HUES6 (cell line): Measurements from ENCODE around the gene ENTHD1.
"Not testable (repeated sequence)": the region's sequence is repeated elsewhere in the genome, so short reads cannot be mapped to it uniquely, and the experiment has no call there.

Source experiments
- H3K27ac ChIP-seq: 2 replicates; pipeline ENCODE4 v1.7.0; 2013; ENCODE audit warnings: low read depth, mild to moderate bottlenecking, low read length, inconsistent platforms
- H3K27me3 ChIP-seq: 2 replicates; pipeline ENCODE4 v1.6.1; 2013; ENCODE audit warnings: low read length; ENCODE audit not compliant: control insufficient read depth, insufficient read depth
- H3K36me3 ChIP-seq: 2 replicates; pipeline ENCODE4 v1.6.1; 2013; ENCODE audit warnings: low read length; ENCODE audit not compliant: control insufficient read depth, insufficient read depth
- H3K4me1 ChIP-seq: 2 replicates; pipeline ENCODE4 v1.6.1; 2013; ENCODE audit warnings: low read length; ENCODE audit not compliant: control insufficient read depth, insufficient read depth
- H3K4me3 ChIP-seq: 2 replicates; pipeline ENCODE4 v1.5.1; 2013; ENCODE audit warnings: low read depth, low read length
- H3K9ac ChIP-seq: one replicate; pipeline ENCODE4 v1.6.1; 2013; ENCODE audit warnings: mild to moderate bottlenecking, low read length
- H3K9me3 ChIP-seq: 2 replicates; pipeline ENCODE4 v1.6.1; 2013; ENCODE audit warnings: low read depth, low read length; ENCODE audit not compliant: control insufficient read depth, insufficient read depth

The ENTHD1 gene

DNA sequence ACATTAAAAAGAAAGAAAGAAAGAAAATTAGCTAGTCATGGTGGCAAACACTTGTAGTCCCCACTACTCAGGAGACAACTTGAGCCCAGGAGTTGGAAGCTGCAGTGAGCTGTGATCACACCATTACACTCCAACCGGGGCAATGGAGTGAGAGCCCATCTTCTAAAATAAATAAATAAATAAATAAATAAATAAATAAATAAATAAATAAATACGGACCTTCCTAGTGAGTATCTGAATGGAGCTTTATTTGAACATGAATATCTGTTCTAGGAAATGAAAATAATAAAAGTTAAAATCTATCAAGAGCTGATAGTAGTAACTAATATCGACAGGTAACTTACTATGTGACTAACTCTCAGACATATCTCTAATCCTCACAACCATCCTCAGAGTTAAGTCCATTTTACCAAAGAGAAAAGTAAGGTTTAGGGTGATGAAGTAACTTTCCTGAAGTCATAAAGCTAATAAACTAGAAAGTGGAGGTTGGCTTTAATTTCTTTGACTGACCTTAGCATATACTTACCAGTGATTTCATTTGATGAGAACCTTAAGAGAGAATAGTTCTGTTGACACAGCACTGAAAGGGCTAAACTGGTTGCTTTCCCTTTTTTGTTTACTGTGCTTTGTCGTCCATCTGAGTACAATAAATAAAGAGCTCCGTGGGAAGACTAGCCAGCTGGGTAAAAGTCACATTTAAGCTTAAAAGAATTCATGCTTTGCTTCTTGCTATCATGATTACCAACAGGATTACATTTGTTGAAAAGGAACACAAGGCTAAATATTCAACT lies 22.4 kb downstream of the ENTHD1 start:
- no peak overlapping the region for H3K27ac ChIP-seq
- H3K36me3 ChIP-seq, result no peaks in the 10 kb centered on the region
- no peak overlapping the region for H3K4me3 ChIP-seq
- no peaks in the 10 kb centered on the region for H3K27me3 ChIP-seq
- no peaks in the 10 kb centered on the region for H3K9me3 ChIP-seq
- no peaks in the 10 kb centered on the region for H3K4me1 ChIP-seq
- H3K9ac ChIP-seq, result no peak overlapping the region

DNA sequence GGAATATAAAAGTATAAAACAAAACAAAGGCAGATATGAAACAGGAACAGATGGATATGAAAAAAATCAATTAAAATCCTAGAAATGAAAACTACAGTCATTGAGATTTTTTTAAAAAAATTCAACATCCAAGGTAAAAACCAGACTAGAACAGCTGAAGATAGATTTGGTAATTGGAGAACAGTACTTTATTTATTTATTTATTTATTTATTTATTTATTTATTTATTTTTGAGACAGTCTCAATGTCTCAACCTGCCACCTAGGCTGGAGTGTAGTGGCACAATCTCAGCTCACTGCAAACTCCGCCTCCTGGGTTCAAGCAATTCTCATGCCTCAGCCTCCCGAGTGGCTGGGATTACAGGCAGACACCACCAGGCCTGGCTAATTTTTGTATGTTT lies 23.8 kb downstream of the ENTHD1 start:
- H3K27ac ChIP-seq, H3K9ac ChIP-seq, H3K4me1 ChIP-seq, H3K27me3 ChIP-seq, H3K9me3 ChIP-seq, H3K4me3 ChIP-seq, H3K36me3 ChIP-seq: not testable (repeated sequence)

DNA sequence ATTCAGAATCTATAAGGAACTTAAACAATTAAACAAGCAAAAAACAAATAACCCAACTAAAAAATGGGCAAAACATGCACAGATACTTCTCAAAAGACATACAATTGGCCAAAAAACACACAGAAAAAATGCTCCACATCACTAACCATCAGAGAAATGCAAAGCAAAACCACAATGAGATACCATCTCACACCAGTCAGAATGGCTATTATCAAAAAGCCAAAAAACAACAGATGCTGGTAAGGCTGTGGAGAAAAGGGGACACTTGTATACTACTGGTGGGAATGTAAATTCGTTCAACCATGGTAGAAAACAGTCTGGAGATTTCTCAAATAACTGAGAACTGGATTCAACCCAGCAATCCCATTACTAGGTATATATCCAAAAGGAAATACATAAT lies 24.8 kb downstream of the ENTHD1 start:
- Histone ChIP-seq H3K4me1 (no peaks in the 10 kb centered on the region), H3K27me3 (no peaks in the 10 kb centered on the region; the same call in 1 of the 2 replicates), H3K9me3 (no peaks in the 10 kb centered on the region), H3K36me3 (no peaks in the 10 kb centered on the region), H3K9ac (no peak overlapping the region), H3K4me3 (no peak overlapping the region), H3K27ac (no peak overlapping the region)

- H3K9ac ChIP-seq, result no peak overlapping the region
- no peaks in the 10 kb centered on the region for H3K4me1 ChIP-seq
- H3K4me3 ChIP-seq, result no peak overlapping the region
- H3K9me3 ChIP-seq, result no peaks in the 10 kb centered on the region
- H3K36me3 ChIP-seq, result no peaks in the 10 kb centered on the region
- no peaks in the 10 kb centered on the region for H3K27me3 ChIP-seq
- H3K27ac ChIP-seq, result no peak overlapping the region
Observed at GRCh38 chr22:39859903-39860588, 33.5 kb downstream of the ENTHD1 start.

GRCh38 chr22:39856588-39856987 lies 37.0 kb downstream of the ENTHD1 start:
- Histone ChIP-seq H3K36me3 (no peaks in the 10 kb centered on the region), H3K27ac (no peak overlapping the region), H3K4me3 (no peak overlapping the region), H3K4me1 (no peaks in the 10 kb centered on the region), H3K27me3 (no peaks in the 10 kb centered on the region), H3K9me3 (no peaks in the 10 kb centered on the region), H3K9ac (no peak overlapping the region)

- Histone ChIP-seq H3K4me1 (no peaks in the 10 kb centered on the region), H3K27ac (no peak overlapping the region), H3K9ac (no peak overlapping the region), H3K9me3 (no peaks in the 10 kb centered on the region), H3K27me3 (no peaks in the 10 kb centered on the region), H3K36me3 (no peaks in the 10 kb centered on the region), H3K4me3 (no peak overlapping the region)
Observed at GRCh38 chr22:39852799-39853198, 40.8 kb downstream of the ENTHD1 start.

DNA sequence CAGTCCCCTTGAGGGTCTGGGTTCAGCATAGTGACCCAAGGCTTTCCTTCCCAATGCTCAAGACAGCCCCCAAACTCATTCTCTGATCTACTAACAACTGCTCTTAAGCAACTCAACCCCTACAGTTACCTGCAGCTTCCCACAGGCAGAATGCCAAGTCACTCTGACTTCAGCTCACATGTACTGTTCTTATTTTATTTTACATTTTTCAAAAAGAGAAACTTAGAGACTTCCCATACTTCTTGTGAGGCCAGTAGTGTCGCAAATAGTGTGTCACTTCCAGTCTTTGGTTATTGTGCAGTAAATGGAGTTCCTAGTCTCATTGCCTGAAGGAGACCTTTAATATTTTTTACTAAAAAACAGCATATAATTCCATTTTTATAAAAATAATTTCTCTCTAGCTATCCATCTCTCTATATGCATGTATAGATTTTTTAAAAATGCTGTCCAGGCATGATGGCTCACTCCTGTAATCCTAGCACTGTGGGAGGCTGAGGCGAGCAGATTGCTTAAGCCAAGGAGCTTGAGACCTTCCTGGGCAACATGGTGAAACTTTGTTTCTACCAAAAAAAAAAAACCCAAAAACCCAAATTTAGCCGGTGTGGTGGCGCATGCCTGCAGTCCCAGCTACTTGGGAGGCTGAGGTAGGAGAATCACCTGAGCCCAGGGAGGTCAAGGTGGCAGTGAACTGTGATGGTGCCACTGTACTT lies 41.8 kb downstream of the ENTHD1 start:
- Histone ChIP-seq H3K9me3 (no peaks in the 10 kb centered on the region), H3K36me3 (no peaks in the 10 kb centered on the region), H3K27ac (no peak overlapping the region), H3K4me1 (no peaks in the 10 kb centered on the region), H3K9ac (no peak overlapping the region), H3K4me3 (no peak overlapping the region), H3K27me3 (no peaks in the 10 kb centered on the region)

DNA sequence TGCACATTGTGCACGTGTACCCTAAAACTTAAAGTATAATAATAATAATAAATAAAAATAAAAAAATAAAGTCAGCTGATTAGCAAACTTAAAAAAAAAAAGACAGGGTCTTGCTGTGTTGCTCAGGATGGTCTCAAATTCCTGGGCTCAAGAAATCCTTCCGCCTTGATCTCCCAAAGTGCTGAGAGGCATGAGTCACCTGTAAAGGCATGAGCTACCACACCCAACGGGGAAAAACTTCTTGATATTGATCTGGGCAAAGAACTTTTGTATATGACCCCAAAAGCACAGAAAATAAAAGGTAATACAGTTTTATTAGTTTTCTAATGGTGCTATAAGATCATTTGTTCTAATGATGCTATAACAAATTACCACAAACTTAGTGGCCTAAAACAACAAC lies 46.1 kb downstream of the ENTHD1 start:
- H3K4me1 ChIP-seq, result no peaks in the 10 kb centered on the region
- no peaks in the 10 kb centered on the region for H3K9me3 ChIP-seq
- H3K9ac ChIP-seq, result no peak overlapping the region
- H3K4me3 ChIP-seq, result no peak overlapping the region
- H3K27me3 ChIP-seq, result no peaks in the 10 kb centered on the region
- no peak overlapping the region for H3K27ac ChIP-seq
- H3K36me3 ChIP-seq, result no peaks in the 10 kb centered on the region

DNA sequence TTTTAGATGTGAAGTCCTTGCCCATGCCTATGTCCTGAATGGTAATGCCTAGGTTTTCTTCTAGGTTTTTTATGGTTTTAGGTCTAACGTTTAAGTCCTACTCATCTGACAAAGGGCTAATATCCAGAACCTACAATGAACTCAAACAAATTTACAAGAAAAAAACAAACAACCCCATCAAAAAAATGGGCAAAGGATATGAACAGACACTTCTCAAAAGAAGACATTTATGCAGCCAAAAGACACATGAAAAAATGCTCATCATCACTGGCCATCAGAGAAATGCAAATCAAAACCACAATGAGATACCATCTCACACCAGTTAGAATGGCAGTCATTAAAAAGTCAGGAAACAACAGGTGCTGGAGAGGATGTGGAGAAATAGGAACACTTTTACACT lies 47.0 kb downstream of the ENTHD1 start:
- H3K36me3 ChIP-seq, H3K27me3 ChIP-seq, H3K27ac ChIP-seq, H3K4me3 ChIP-seq, H3K9ac ChIP-seq, H3K9me3 ChIP-seq, H3K4me1 ChIP-seq: not testable (repeated sequence)

DNA sequence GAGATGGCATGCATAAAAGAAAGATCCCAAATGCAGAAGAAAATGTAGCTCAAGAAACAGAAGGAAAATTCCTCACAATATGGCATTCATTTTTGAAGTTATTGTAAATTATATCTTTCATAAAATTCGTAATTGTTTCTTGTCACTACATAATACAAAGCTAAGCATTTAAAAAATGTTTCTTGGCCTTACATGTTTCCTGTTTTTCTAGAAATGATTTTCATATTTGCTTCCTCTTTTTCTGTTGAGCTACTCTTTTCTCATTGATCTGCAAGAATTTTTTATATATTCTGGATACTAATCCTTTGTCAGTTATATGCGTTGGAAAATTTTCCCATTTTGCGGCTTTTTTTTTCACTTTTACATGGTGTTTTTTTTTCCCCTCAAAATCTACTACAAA lies 48.0 kb downstream of the ENTHD1 start:
- H3K4me1 ChIP-seq, result no peaks in the 10 kb centered on the region
- H3K27ac ChIP-seq, result no peak overlapping the region

GRCh38 chr22:39839917-39840510 lies 53.5 kb downstream of the ENTHD1 start:
- H3K9me3 ChIP-seq, result no peaks in the 10 kb centered on the region
- H3K4me1 ChIP-seq, result no peaks in the 10 kb centered on the region
- no peaks in the 10 kb centered on the region for H3K36me3 ChIP-seq
- no peak overlapping the region for H3K4me3 ChIP-seq
- H3K27me3 ChIP-seq, result no peaks in the 10 kb centered on the region
- no peak overlapping the region for H3K9ac ChIP-seq
- no peak overlapping the region for H3K27ac ChIP-seq

More for the DNA sequence above, 48.0 kb downstream of the ENTHD1 start:
- H3K9me3 ChIP-seq, result no peaks in the 10 kb centered on the region
- no peak overlapping the region for H3K9ac ChIP-seq
- H3K36me3 ChIP-seq, result no peaks in the 10 kb centered on the region
- no peaks in the 10 kb centered on the region for H3K27me3 ChIP-seq
- no peak overlapping the region for H3K4me3 ChIP-seq
